Epithelial cell of proximal tubule (primary cell): ENCODE measurements around the gene ANK3. TPM values are rescaled to one million over a fixed set of nuclear protein-coding genes. Genes with fewer than 3 reads are reported as not detected.

Experiments
- DNase-seq: peaks from one replicate; pipeline ENCODE4 v3.0.0-alpha.2; 2011; ENCODE audit warnings: low read depth
- H3K4me3 ChIP-seq: 2 replicates; pipeline ENCODE4 v1.5.1; 2011; ENCODE audit warnings: low read depth, mild to moderate bottlenecking, low read length
- total RNA-seq: library from RNA; depleted of rRNA; stranded (reverse); fragments of >200 nt; gene quantifications from 2 replicates; pipeline ENCODE4 v1.2.3, GENCODE V29; 2015
- TF ChIP-seq, protein P1 (sequence below): conservative IDR thresholded peaks from 2 replicates; pipeline ENCODE4 v1.5.1; 2012; ENCODE audit warnings: low read depth, mild to moderate bottlenecking, low read length

Gene ANK3
- total RNA-seq, 1 donor from 2014 or later: 6.6 TPM

DNA sequence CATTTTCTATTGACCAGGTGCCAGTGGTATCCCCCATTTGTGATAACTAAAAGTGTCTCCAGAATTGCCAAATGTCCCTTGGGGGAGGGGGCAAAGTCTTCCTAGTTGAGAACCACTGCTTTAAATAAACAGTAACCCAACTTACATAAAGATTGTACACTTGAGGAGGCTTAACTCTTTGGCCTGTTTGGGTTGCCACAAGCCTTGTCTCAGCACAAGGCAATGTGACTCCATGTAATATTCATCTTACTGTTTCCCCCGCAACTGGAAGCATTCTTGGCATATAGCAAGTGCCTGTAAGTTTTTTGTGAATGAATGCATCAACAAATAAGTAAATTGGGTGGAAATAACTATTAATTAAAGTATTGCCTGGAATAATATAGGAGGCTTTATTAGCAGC lies 108.3 kb downstream of the ANK3 start:
- DNase-seq: no peak
- no peak overlapping the region for H3K4me3 ChIP-seq
- TF ChIP-seq, protein P1, sequence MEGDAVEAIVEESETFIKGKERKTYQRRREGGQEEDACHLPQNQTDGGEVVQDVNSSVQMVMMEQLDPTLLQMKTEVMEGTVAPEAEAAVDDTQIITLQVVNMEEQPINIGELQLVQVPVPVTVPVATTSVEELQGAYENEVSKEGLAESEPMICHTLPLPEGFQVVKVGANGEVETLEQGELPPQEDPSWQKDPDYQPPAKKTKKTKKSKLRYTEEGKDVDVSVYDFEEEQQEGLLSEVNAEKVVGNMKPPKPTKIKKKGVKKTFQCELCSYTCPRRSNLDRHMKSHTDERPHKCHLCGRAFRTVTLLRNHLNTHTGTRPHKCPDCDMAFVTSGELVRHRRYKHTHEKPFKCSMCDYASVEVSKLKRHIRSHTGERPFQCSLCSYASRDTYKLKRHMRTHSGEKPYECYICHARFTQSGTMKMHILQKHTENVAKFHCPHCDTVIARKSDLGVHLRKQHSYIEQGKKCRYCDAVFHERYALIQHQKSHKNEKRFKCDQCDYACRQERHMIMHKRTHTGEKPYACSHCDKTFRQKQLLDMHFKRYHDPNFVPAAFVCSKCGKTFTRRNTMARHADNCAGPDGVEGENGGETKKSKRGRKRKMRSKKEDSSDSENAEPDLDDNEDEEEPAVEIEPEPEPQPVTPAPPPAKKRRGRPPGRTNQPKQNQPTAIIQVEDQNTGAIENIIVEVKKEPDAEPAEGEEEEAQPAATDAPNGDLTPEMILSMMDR: no peak

GRCh38 chr10:60280475-60280874 lies 109.2 kb downstream of the ANK3 start:
- TF ChIP-seq, protein P1: no peak
- H3K4me3 ChIP-seq: no peak overlapping the region
- DNase-seq: no peak

DNA sequence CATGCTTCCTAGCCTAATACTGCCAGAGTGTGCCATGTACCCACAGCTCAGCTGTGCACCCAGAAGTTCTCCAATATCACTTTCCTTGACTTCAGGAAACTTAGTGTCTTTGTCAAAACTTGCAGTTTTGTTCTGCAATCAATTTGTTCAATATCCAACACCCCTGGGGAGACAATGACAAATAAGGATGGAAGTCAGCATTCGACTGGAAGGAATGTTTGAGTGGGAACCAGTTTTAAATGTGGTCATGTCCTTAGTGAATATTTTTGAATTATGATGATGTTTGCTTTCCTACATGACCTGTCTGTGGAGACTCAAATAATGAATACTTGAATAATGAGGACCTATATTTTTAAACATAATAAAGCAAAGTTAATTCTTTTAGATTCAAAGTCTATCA lies 112.0 kb downstream of the ANK3 start:
- TF ChIP-seq, protein P1: no peak
- DNase-seq: no peak
- no peak overlapping the region for H3K4me3 ChIP-seq

- no peak for DNase-seq
- TF ChIP-seq, protein P1: no peak
- no peak overlapping the region for H3K4me3 ChIP-seq
Measured at GRCh38 chr10:60276232-60276631, 113.4 kb downstream of the ANK3 start.

GRCh38 chr10:60271319-60272040 lies 118.2 kb downstream of the ANK3 start:
- TF ChIP-seq, protein P1: no peak
- DNase-seq: no peak
- no peak overlapping the region for H3K4me3 ChIP-seq

DNA sequence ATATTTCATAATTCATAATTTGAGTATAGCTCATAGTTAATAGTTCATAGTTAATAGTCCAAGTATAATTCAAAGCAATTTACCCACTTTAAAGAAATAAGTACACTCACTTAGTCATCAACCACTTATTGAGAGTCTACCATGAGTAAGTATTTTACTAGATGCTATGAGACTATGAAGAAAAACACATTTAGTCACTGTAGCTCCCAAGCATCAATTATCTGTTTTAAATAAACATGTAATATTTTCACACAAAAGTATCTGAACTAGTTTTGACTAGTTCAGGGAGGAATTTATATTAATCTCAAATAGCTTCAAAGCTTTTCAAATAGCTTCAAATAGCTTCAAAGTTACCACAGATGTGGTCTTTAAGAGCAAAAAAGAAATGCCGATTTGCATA lies 119.2 kb downstream of the ANK3 start:
- no peak for DNase-seq
- TF ChIP-seq, protein P1: no peak
- no peak overlapping the region for H3K4me3 ChIP-seq

DNA sequence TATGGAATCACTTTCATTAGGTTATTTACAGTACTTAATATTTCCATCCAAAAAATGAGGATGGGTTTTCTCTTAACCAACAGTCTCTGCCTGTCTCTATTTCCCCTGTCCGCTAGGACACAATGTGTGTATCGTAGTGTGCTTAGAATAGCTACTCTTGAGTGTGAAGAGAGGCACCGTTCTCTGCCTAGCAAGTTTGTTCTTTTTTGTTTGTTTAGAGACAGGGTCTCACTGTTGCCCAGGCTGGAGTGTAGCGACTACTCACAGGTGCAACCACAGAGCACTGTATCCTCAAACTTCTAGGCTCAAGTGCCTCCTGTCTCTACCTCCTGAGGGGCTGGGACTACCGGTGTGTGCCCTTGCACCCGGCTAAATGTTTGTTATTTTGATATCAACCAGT lies 121.9 kb downstream of the ANK3 start:
- DNase-seq: no peak

More for the DNA sequence above, 121.9 kb downstream of the ANK3 start:
- TF ChIP-seq, protein P1: no peak
- no peak overlapping the region for H3K4me3 ChIP-seq
